ENCODE data around the gene TUNAR.

The TUNAR gene

DNA sequence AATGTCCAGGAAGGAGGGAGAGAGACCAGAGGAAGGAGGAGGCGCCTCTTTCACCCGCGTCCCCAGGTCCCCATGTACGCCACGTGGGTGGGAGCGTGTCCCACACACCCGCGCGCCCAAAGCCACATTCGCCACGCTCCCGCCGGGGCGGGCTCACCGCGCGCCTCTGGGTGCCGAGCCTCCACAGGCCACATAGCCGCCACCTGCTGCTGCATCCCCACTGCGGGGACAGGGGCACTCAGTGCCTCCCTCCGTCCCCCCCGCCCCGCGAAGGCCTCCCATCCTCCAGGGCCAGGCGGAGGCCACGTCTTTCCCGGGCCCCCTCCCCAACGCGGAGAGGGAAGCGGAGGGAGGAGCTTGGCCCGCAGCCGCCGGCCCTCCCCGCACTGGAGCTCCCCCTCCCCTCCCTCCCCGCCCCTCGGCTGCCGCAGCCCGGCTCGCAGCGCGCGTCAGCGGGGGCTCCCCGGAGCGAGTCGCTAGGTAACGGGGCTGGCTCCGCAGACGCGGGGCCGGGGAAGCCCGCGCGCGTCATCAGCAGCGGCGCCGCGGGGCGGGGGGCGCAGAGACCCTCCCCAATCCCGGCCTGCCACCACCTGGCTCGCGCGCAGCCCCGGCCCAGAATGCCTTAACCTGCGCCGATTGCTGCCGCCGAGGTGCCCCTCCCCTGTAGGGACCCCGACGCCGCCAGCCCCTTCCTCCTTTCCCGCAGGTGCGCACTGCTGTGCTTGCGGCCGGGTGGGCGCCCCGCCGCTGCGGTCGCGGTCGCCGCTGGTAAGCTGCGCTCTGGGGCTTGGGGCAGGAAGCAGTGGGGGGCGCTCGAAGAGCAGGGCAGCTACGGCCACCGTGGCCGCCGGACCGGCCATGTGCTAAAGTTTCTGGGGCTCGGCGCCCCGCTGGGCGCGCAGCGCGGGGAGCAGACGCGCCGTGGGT lies 536 bp upstream of the TUNAR start:
- peak; percentile 27 for DNase-seq

DNA sequence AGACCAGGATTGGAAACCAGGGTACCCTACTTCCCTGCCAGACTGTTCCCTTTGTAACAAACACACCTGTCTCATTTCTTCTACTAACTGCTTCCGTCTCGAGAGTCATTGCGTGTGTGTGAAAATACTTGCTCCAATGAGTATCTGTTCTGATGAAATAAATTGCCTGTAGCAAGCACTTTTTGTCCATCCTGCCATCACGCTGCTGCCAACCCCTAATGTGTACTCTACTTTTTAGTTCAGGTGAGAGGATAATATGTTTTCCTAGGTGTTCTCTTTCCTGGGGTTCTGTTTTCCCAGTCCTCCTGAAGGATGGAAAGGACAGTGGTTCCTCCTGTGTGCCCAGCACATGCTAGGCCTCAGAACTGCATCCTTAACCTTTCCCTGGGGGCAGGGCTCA lies 1.0 kb downstream of the TUNAR start:
- no peak for DNase-seq

- DNase-seq: no peak
Measured at GRCh38 chr14:95884377-95884776, 7.7 kb downstream of the TUNAR start.

GRCh38 chr14:95885278-95885677 lies 8.6 kb downstream of the TUNAR start:
- DNase-seq: no peak

GRCh38 chr14:95885866-95886265 lies 9.2 kb downstream of the TUNAR start:
- no peak for DNase-seq

DNA sequence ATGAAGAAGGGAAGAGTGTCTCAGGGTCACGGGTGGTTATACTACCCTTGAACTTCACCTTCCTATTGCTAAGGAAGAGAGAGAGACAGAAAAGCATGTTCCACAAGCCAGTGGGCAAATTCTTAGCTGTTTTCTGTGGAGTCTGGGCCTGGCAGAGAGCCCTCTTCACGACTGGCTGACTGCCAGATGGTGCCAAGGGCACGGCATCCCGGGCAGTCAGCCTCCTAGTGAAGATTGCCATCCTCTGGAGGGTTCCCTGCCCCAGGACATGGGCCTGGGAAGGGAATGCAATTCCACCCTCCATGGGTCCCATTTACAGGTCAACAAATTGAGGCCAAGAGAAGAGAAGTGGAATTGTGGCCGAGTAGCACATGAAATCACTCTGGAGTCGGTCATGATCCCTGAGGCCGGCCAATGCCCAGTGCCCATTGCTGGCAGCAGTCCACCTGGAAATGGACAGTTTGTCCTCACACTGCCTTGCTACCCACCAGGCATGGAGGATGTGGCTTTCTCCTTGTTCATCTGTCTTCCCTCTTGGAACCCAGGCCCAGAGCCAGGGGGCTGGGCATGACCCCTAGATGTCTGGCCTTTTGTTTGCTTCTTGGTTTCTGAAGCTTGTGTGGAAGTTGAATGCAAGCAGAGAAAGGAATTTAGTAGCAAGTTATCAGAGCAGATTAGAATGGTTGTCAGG lies 9.9 kb downstream of the TUNAR start:
- DNase-seq: no peak

GRCh38 chr14:95887351-95887750 lies 10.7 kb downstream of the TUNAR start:
- no peak for DNase-seq

DNA sequence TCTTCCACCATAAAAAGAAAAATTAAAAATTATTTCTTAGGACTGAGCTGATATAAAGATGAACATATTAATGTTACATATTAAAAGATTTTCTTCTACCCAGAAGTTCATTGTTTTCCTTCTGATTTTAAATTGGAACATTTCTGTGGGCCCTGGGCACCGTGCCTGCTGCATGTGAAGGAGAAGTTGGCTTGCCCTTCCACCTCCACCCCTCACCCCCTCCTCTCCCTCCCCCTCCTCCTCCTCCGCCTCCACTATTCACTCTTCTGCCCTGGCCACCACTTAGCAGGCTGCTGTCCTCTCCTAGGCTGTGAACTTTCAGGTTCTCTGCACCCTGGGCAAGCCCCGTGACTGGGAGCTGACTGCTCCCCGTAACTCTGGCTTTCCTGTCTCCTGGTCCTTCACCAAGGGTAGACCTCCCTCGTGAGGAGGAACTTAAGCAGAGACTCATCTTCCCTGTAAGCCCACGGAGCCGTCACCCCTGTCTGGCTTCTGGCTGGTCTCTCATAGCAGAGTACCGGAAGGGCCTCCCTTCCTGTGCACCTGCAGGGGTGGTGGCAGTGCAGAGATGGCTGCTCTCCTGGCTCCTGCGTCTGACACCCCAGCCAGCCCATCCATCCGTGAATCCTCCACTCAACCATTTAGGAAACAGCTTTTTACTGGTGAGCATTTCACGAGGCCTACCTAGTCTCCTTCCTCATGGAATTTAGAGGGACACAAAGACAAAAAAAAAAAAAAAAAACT lies 12.8 kb downstream of the TUNAR start:
- DNase-seq: no peak

- DNase-seq: no peak
Measured at GRCh38 chr14:95891742-95892141, 15.1 kb downstream of the TUNAR start.

- no peak for DNase-seq
Measured at GRCh38 chr14:95892142-95892541, 15.5 kb downstream of the TUNAR start.

GRCh38 chr14:95895720-95896119 lies 19.1 kb downstream of the TUNAR start:
- no peak for DNase-seq

DNA sequence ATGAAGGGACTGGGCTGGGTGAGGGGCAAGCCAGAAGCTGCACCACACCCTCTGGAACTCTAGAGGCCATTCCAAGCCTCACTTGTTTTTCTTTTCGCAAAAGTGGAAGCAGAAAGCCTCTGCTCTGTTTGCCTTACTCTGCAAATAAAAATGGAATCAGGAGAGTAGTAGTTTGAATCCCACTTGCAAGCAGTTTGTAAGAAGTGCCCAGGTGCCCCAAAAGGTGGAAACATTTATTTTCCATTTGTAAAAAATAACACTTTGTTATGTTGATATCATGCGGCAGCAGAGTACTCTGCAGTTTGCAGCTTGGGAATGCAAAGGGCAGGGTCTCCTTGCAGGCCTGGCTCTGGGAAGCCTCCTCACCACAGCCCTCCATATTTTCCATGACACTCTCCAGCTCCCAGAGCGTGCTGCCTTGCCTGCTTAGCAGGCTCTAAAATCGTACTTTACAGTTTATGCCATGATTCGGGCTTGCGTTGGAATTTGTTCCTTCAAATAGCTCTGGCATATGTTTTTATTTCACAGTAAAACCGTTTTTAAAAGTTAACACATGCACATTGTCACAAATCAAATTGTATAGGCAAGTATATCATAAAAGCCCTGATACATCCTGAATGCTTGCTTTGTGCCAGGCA lies 20.0 kb downstream of the TUNAR start:
- no peak for DNase-seq

GRCh38 chr14:95897280-95897679 lies 20.6 kb downstream of the TUNAR start:
- DNase-seq: no peak

GRCh38 chr14:95901054-95901453 lies 24.4 kb downstream of the TUNAR start:
- no peak for DNase-seq

- no peak for DNase-seq
Measured at GRCh38 chr14:95902273-95902826, 25.7 kb downstream of the TUNAR start.

- DNase-seq: no peak
Measured at GRCh38 chr14:95903165-95903564, 26.5 kb downstream of the TUNAR start.

DNA sequence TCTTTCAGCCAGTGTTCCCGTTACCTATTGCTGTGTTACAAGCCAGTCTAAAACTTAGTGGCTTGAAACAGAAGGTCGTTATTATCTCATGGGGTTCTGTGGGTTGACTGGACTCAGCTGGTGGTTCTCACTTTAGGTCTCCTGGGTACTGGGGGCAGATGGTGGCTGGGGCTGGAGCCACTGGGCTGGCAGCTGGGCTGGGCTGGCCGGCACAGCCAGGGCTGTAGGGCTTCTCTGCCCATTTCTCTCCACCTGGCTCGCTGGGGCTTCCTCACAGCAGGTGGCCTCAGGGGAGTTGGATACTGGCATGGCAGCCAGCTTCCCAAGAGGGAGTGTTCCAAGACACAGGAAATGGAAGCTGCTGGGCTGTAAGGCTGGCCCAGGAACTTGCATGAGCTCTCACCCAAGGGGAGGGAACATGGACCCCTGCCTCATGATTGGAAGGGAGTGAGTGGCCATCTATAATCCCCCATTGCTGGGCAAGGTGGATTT lies 27.0 kb downstream of the TUNAR start:
- no peak for DNase-seq

- no peak for DNase-seq
Measured at GRCh38 chr14:95906591-95906990, 30.0 kb downstream of the TUNAR start.

DNA sequence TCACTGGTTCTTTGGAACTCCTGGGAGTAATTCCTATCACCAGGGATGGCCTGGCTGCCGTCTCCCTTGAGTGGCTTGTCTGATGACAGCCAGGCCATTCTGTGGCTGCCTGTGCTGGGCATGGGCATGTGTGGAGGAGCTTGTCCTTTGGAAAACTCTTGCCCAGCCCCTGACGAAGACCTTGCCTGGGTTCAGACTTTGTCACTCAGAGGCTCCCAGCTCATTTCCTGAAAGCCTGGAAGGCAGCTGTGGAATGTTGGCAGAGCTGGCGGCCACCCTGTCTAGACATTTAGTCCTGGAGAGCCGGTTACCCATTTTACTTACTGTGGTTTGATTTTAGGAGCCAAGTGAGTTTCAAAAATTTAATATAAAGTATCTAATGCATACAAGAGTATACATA lies 34.0 kb downstream of the TUNAR start:
- no peak for DNase-seq

GRCh38 chr14:95911456-95911855 lies 34.8 kb downstream of the TUNAR start:
- no peak for DNase-seq

GRCh38 chr14:95915330-95915729 lies 38.7 kb downstream of the TUNAR start:
- no peak for DNase-seq

- peak; percentile 36 for DNase-seq
Measured at GRCh38 chr14:95918466-95918865, 41.8 kb downstream of the TUNAR start.
